Measurements from ENCODE around the gene HMGCS1. TPM values are rescaled to one million over a fixed set of nuclear protein-coding genes. Genes with fewer than 3 reads are reported as not detected.
"Not testable (repeated sequence)": the region's sequence is repeated elsewhere in the genome, so short reads cannot be mapped to it uniquely, and the experiment has no call there.

HMGCS1 gene
- polyA plus RNA-seq, 3 donors: 6.0 to 10.9 (median 7.8) TPM

DNA sequence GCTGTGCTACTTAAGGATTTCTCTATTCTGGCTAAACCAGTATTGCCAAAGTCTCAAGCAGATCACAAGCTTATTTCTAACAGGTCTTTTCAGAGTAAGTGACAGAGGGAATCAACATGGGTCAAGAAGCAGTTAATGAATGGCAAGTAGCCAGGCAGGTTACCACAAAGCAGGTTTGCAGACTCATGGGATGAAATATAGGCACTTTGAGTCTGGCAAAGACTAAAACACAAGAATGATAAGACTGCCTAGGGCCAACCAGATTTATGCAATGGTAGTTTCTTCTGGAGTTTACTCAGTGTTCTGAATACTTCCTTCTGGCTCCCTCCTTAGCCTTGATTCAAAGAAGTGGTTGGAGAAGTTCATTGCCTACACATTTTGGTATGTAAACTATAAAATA is 3.6 kb downstream of the HMGCS1 start:
- Histone ChIP-seq H3K9ac (ENCODE audit: insufficient read depth, low read length, poor library complexity, severe bottlenecking) (no peak overlapping the region), H3K4me2 (replicated peaks; ENCODE audit: extremely low read depth, low read length, poor library complexity, severe bottlenecking) (no peak overlapping the region), H3K79me2 (ENCODE audit: insufficient read depth, low read length) (peaks cover 54% of the 10 kb centered on the region), H3K27me3 (ENCODE audit: control insufficient read depth in 2 of 2, insufficient read depth in 2 of 2, low read length in 2 of 2) (no peaks in the 10 kb centered on the region), H3K4me3 (replicated peaks in 1 of 3; ENCODE audit: low read depth in 2 of 3, low read length in 3 of 3) (no peak overlapping the region), H3K4me1 (ENCODE audit: control insufficient read depth in 1 of 2, insufficient read depth in 2 of 2, low read length in 2 of 2) (peaks cover 13 to 18% of the 10 kb centered on the region in 2 donors), H3K27ac (ENCODE audit: low read depth in 1 of 2, low read length in 2 of 2) (no peak overlapping the region), H3K36me3 (replicated peaks in 1 of 2; ENCODE audit: control insufficient read depth in 1 of 2, insufficient read depth in 2 of 2, low read length in 2 of 2) (peaks cover 0 to 9% of the 10 kb centered on the region in 2 donors), H3K9me3 (replicated peaks in 1 of 2; ENCODE audit: control insufficient read depth in 1 of 2, insufficient read depth in 1 of 2, low read length in 2 of 2) (no peaks in the 10 kb centered on the region), H4K20me1 (ENCODE audit: insufficient read depth, low read length) (peaks cover 24% of the 10 kb centered on the region), H2AFZ (ENCODE audit: insufficient read depth, low read depth, low read length, poor library complexity, severe bottlenecking) (no peak overlapping the region)
- Mint-ChIP-seq H3K4me3 (no peak overlapping the region), H3K27me3 (ENCODE audit: low read depth in 3 of 3) (peaks cover 0 to 2% (median 1%) of the 10 kb centered on the region in 3 donors), H3K4me1 (peaks cover 20% of the 10 kb centered on the region), H3K36me3 (peaks cover 8% of the 10 kb centered on the region in 2 donors), H3K9me3 (peaks cover 0 to 5% (median 3%) of the 10 kb centered on the region in 7 donors), H3K27ac (peak overlapping the region in 1 of 7 donors; percentile 55)
- DNase-seq: no peak
- TF ChIP-seq, protein P1, sequence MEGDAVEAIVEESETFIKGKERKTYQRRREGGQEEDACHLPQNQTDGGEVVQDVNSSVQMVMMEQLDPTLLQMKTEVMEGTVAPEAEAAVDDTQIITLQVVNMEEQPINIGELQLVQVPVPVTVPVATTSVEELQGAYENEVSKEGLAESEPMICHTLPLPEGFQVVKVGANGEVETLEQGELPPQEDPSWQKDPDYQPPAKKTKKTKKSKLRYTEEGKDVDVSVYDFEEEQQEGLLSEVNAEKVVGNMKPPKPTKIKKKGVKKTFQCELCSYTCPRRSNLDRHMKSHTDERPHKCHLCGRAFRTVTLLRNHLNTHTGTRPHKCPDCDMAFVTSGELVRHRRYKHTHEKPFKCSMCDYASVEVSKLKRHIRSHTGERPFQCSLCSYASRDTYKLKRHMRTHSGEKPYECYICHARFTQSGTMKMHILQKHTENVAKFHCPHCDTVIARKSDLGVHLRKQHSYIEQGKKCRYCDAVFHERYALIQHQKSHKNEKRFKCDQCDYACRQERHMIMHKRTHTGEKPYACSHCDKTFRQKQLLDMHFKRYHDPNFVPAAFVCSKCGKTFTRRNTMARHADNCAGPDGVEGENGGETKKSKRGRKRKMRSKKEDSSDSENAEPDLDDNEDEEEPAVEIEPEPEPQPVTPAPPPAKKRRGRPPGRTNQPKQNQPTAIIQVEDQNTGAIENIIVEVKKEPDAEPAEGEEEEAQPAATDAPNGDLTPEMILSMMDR (IDR thresholded peaks at IDR 0.05): no peak
- intact Hi-C loops (cut with micrococcal nuclease): loop anchor here (5.0 to 10.0 kb wide), 4 partner anchors 105 to 1395 kb away; partner anchors contain the start of gene TMEM267 (in 1 of the 2)

DNA sequence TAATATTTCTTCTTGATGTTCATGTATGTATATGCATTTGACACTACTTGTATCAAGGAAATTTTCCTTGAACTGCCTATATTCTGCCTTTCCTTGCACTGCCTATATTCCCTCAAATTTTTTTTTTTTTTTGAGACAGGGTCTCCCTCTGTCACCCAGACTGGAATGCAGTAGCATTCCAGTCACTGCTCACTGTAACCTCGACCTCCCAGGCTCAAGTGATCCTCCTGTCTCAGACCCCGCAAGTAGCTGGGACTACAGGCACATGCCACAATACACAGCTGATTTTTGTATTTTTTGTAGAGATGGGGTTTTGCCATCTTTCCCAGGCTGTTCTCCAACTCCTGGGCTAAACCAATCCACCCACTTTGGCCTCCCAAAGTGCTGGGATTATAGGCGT is 4.1 kb downstream of the HMGCS1 start:
- DNase-seq: no peak
- H3K4me3 Mint-ChIP-seq: no peak overlapping the region
- H3K4me1 ChIP-seq (ENCODE audit: control insufficient read depth in 1 of 2, insufficient read depth in 2 of 2, low read length in 2 of 2): peaks cover 13 to 17% of the 10 kb centered on the region in 2 donors
- intact Hi-C loops (cut with micrococcal nuclease): loop anchor here in 1 of 2 donors (10.0 kb wide), 1 partner anchor 104 kb away; no protein-coding TSS in a partner anchor
- no peak overlapping the region for H2AFZ ChIP-seq (ENCODE audit: insufficient read depth, low read depth, low read length, poor library complexity, severe bottlenecking)
- peaks cover 0 to 2% (median 0%) of the 10 kb centered on the region in 3 donors for H3K27me3 Mint-ChIP-seq (ENCODE audit: low read depth in 3 of 3)
- no CpG with 5 or more reads among the region's 3 CpGs for WGBS (ENCODE audit: insufficient coverage)
- H3K36me3 Mint-ChIP-seq: peaks cover 8% of the 10 kb centered on the region in 2 donors
- H3K9me3 ChIP-seq (replicated peaks in 1 of 2; ENCODE audit: control insufficient read depth in 1 of 2, insufficient read depth in 1 of 2, low read length in 2 of 2): no peaks in the 10 kb centered on the region
- H3K4me1 Mint-ChIP-seq: peaks cover 20% of the 10 kb centered on the region
- H3K36me3 ChIP-seq (replicated peaks in 1 of 2; ENCODE audit: control insufficient read depth in 1 of 2, insufficient read depth in 2 of 2, low read length in 2 of 2): peaks cover 0 to 9% of the 10 kb centered on the region in 2 donors
- no peak overlapping the region for H3K9ac ChIP-seq (ENCODE audit: insufficient read depth, low read length, poor library complexity, severe bottlenecking)
- H3K27ac ChIP-seq (ENCODE audit: low read depth in 1 of 2, low read length in 2 of 2): no peak overlapping the region
- no peak overlapping the region for H3K4me3 ChIP-seq (replicated peaks in 1 of 3; ENCODE audit: low read depth in 2 of 3, low read length in 3 of 3)
- no peak overlapping the region for H3K4me2 ChIP-seq (replicated peaks; ENCODE audit: extremely low read depth, low read length, poor library complexity, severe bottlenecking)
- H4K20me1 ChIP-seq (ENCODE audit: insufficient read depth, low read length): peaks cover 24% of the 10 kb centered on the region
- peaks cover 0 to 5% (median 3%) of the 10 kb centered on the region in 7 donors for H3K9me3 Mint-ChIP-seq
- H3K79me2 ChIP-seq (ENCODE audit: insufficient read depth, low read length): peaks cover 54% of the 10 kb centered on the region
- H3K27ac Mint-ChIP-seq: peak overlapping the region in 1 of 7 donors; percentile 55
- no peaks in the 10 kb centered on the region for H3K27me3 ChIP-seq (ENCODE audit: control insufficient read depth in 2 of 2, insufficient read depth in 2 of 2, low read length in 2 of 2)
- TF ChIP-seq, protein P1 (IDR thresholded peaks at IDR 0.05): no peak

DNA sequence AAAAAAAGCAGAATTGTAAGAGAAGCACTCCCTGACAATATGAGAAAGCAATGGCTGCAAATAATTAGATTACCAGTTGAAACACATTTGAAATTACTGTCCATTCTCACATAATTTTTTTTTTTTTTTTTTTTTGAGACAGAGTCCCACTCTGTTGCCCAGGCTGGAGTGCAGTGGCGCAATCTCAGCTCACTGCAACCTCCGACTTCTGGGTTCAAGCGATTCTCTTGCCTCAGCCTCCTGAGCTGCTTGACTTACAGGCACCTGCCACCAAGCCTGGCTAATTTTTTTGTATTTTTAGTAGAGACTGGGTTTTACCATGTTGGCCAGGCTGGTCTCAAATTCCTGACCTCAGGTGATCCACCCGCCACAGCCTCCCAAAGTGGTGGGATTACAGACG is 6.3 kb downstream of the HMGCS1 start:
- H3K27me3 Mint-ChIP-seq (ENCODE audit: low read depth in 3 of 3); H3K4me2 ChIP-seq (replicated peaks; ENCODE audit: extremely low read depth, low read length, poor library complexity, severe bottlenecking); H2AFZ ChIP-seq (ENCODE audit: insufficient read depth, low read depth, low read length, poor library complexity, severe bottlenecking); H3K4me1 Mint-ChIP-seq; H3K9ac ChIP-seq (ENCODE audit: insufficient read depth, low read length, poor library complexity, severe bottlenecking); H3K27me3 ChIP-seq (ENCODE audit: control insufficient read depth in 2 of 2, insufficient read depth in 2 of 2, low read length in 2 of 2); H3K4me3 Mint-ChIP-seq; DNase-seq; H3K27ac ChIP-seq (ENCODE audit: low read depth in 1 of 2, low read length in 2 of 2); H3K9me3 ChIP-seq (replicated peaks in 1 of 2; ENCODE audit: control insufficient read depth in 1 of 2, insufficient read depth in 1 of 2, low read length in 2 of 2); H3K36me3 ChIP-seq (replicated peaks in 1 of 2; ENCODE audit: control insufficient read depth in 1 of 2, insufficient read depth in 2 of 2, low read length in 2 of 2); H3K9me3 Mint-ChIP-seq; H3K4me3 ChIP-seq (replicated peaks in 1 of 3; ENCODE audit: low read depth in 2 of 3, low read length in 3 of 3); H3K4me1 ChIP-seq (ENCODE audit: control insufficient read depth in 1 of 2, insufficient read depth in 2 of 2, low read length in 2 of 2): not testable (repeated sequence)
- Mint-ChIP-seq H3K27ac (peak overlapping the region in 1 of 7 donors; percentile 46), H3K36me3 (peaks cover 11 to 12% of the 10 kb centered on the region in 2 donors)
- WGBS (ENCODE audit: insufficient coverage): no CpG with 5 or more reads among the region's 5 CpGs
- intact Hi-C loops (cut with micrococcal nuclease): loop anchor here in 1 of 2 donors (10.0 kb wide), 1 partner anchor 102 kb away; no protein-coding TSS in a partner anchor
- peaks cover 33% of the 10 kb centered on the region for H4K20me1 ChIP-seq (ENCODE audit: insufficient read depth, low read length)
- peaks cover 49% of the 10 kb centered on the region for H3K79me2 ChIP-seq (ENCODE audit: insufficient read depth, low read length)

All from CD14-positive monocyte (primary cell).